ENCODE measurements around the gene GMEB2. TPM values are rescaled to one million over a fixed set of nuclear protein-coding genes. Genes with fewer than 3 reads are reported as not detected.

Gene GMEB2
- total RNA-seq, 1 donor from 2014 or later, result 13.3 TPM

DNA sequence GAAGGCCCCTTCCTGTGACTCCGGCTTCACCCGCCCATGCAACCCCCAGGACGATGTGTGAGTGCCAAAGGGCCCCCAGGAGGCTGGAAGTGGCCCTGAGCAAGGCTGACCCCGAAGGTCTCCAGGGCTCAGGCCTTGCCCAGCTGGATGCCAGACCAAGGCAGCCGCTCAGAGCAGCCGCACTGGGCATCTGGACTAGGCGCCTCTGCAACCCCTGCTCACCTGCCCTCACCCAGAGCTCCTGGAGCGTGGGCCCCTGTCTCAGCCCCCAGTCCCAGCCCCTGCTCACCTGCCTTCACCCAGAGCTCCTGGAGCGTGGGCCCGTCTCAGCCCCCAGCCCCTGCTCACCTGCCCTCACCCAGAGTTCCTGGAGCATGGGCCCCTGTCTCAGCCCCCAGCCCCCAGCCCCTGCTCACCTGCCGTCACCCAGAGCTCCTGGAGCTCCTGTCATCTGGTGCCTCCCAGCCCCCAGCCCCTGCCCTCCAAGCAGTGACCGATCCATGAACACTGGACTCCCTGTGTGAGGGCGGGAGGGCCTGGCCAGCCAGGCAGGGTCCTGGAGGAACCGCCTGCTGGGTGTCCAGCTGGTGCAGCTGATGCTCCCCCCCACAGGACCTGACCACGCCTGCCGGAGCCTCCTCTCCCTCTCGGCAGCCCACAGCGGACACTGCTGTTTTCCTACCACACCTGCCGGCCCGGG lies 80.5 kb downstream of the GMEB2 start:
- no peak for DNase-seq (ENCODE audit: low spot score)

DNA sequence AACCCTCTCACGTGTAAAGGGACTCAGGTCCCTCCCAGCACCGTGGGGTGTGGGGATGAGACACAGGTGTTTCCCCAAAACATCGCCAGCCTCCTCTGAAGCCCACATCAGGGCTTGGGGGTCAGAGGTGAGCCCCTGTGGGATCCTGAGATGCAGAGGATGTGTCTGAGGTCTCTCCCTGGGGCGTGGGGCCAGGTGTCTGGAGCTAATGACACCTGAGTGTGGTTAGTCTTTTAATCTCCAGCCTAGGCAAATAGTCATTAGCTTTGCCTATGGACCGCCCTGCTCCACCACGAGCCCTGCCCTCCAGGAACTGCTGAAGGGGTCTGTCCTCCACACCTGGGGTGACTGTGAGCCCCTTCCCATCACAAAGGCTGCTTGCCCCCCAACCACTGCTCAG lies 81.1 kb downstream of the GMEB2 start:
- no peak for DNase-seq (ENCODE audit: low spot score)

DNA sequence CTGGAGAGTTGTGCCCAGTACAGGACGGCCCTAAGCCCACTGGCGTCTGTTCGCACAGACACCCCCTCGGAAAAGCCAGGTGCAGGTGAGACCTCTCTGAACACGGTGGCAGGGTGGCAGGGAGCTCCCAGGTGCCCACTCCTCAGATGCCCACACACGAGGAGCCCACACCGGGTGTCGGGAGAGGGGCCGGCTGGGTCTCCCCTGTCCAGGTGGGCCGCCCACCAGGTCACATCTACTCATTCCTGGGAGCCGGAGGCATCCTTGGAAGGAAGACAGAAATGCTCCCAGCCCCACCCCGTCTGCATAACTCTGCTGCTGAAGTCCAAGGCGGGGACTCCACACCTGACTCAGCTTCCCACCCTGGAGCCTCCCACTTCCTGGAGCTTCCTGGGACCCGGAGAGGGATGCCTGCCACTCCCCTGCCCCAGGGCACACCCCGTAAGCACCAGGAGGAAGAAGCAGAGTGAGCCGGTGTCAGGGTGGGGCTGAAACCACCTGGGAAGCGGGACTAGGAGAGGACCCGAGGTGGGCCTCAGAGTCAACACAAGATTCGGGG lies 81.9 kb downstream of the GMEB2 start:
- no peak for DNase-seq (ENCODE audit: low spot score)

DNA sequence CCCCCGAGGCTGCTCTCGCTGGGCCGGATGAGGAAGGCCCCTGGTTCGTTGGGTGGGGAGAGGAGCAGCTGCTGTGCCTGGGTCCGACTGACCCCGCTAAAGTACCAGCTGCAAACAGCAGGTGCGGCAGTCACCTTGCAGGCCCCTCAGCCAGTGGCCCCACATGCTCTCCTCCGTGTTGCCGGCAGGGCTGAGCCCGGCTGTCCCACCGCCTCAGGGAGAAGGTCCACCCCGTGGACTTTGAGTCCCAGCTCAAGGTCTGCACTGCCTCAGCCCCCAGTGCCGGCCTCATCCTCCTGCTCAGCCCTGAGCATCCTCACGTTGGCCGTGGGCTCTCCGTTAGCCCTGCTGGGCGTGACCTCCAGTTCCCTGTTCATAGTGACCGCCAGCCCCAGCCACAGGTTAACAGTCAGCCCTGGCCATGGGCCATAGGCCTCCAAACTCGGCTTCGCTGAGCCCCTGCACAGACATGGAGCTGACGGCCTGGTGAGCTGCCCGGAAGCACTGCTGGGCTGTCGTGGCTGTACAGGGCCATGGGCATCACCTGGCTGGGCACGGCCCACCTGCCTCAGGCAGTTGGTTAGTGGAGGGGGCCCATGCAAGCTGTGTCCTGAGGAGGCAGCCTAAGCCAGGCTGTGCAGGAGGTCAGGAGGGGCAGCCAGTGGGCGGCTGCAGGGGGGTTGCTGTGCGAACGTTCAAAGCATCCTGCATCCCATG lies 82.5 kb downstream of the GMEB2 start:
- no peak for DNase-seq (ENCODE audit: low spot score)

- DNase-seq (ENCODE audit: low spot score), result no peak
These were observed 83.2 kb downstream of the GMEB2 start for GRCh38 chr20:63543733-63544132.

- no peak for DNase-seq (ENCODE audit: low spot score)
These were observed 83.8 kb downstream of the GMEB2 start for GRCh38 chr20:63543131-63543530.

DNA sequence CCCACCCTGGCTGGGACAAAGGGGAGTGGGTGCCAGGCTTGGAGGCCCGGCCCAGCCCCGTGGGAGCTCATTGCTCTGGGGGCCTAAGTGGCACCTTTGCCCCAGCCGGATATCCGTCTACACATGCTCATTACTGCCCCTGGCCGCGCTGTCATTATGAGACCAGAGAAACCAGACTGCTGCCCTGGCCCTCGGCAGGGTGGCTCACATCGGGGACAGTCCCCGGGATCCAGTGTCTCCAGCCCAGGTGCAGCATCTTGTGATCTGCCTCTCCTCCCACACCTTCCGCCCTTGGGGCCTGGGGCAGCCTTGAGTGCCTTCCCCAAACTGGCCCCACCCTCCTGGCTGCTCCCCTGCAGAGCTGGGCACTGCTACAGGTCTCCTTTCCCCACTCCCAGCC lies 84.2 kb downstream of the GMEB2 start:
- no peak for DNase-seq (ENCODE audit: low spot score)

GRCh38 chr20:63542031-63542559 lies 84.8 kb downstream of the GMEB2 start:
- DNase-seq (ENCODE audit: low spot score), result no peak

DNA sequence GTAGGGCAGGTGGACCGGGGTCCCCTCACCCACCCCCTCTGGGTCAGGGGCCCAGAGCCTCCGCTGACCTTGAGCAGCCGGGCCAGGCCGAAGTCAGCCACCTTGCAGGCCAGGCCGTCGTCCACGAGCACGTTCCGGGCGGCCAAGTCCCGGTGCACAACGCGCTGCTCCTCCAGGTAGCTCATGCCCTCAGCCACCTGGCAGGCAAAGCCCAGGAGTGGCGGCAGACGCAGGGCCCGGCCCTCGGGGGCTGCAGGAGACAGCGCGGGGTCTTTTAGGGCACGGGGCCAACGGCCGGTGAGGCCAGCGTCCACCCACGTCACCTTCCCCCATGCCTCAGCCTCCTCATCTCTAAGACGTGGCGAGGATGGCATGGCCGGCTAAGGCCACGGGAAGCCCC lies 85.5 kb downstream of the GMEB2 start:
- no peak for DNase-seq (ENCODE audit: low spot score)

- DNase-seq (ENCODE audit: low spot score), result no peak
These were observed 86.3 kb downstream of the GMEB2 start for GRCh38 chr20:63540417-63541186.

- no peak for DNase-seq (ENCODE audit: low spot score)
These were observed 87.2 kb downstream of the GMEB2 start for GRCh38 chr20:63539441-63540370.

- no peak for DNase-seq (ENCODE audit: low spot score)
These were observed 87.8 kb downstream of the GMEB2 start for GRCh38 chr20:63539092-63539430.

DNA sequence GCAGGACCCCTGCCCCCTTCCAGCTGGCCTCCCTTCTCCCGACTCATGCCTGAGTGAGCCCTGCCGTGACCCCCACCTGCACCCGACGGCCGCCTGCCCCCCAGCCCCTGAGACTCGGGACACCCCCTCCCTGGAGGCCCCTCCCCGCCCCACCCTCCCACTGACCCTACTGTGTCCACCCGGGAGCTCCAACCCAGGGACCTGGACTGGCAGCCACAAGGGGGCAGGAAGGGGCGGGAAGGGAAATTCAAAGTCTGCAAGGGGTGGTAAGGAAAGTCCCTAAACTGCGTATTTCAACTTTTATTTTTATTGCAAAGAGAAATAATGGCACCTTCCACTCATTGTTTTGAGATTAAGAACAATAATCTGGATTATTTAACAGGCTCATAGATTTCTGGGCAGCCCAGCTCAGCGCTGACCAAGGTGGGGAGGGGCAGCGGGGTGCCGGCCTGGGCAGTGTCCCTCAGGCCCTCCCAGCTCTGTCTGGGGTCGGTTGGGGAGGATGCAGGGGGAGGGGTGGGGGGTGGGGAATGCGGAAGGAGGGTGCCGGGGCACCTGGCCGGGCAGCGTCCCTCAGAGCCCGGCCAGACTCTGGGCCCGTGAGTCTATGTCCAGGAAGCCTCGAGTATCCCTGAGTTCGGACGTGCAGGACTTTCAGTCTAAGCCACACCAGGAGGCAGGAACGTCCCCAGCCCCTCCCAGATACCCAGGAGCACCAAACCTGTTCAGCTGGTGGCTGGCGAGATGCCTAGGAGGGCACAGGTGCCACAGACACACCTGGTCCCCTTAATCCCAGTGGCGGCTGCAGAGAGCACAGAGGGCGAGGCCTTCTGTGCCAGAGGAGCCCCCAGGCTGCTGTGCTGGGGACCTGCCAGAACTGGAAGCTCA lies 88.5 kb downstream of the GMEB2 start:
- peak; percentile 94 for DNase-seq (ENCODE audit: low spot score)

Other genes starting within 250 kb of the GMEB2 start
- gene KCNQ2, start 154.4 kb downstream of the GMEB2 start, total RNA-seq, result not detected
- gene EEF1A2, start 128.0 kb downstream of the GMEB2 start, total RNA-seq, result 20.2 TPM
- 507 TPM for gene PPDPF, start 106.3 kb downstream of the GMEB2 start, total RNA-seq
- gene PTK6, start 89.7 kb downstream of the GMEB2 start, total RNA-seq, result 55.1 TPM
- 0.26 TPM for gene SRMS, start 79.4 kb downstream of the GMEB2 start, total RNA-seq
- gene FNDC11, start 72.9 kb downstream of the GMEB2 start, total RNA-seq, result 1.6 TPM
- gene HELZ2, start 52.9 kb downstream of the GMEB2 start, total RNA-seq, result 35.6 TPM
- 16.5 TPM for gene STMN3, start 26.3 kb upstream of the GMEB2 start, total RNA-seq
- gene RTEL1, start 31.2 kb upstream of the GMEB2 start, total RNA-seq, result 45.9 TPM
- 19.8 TPM for gene TNFRSF6B, start 69.6 kb upstream of the GMEB2 start, total RNA-seq
- 69.8 TPM for gene ARFRP1, start 80.9 kb upstream of the GMEB2 start, total RNA-seq
- 29.4 TPM for gene ZGPAT, start 80.9 kb upstream of the GMEB2 start, total RNA-seq
- gene LIME1, start 109.6 kb upstream of the GMEB2 start, total RNA-seq, result 7.3 TPM
- 93.6 TPM for gene SLC2A4RG, start 112.7 kb upstream of the GMEB2 start, total RNA-seq
- 10.2 TPM for gene ZBTB46, start 204.2 kb upstream of the GMEB2 start, total RNA-seq
- gene ABHD16B, start 234.4 kb upstream of the GMEB2 start, total RNA-seq, result not detected
- gene TPD52L2, start 238.2 kb upstream of the GMEB2 start, total RNA-seq, result 85.4 TPM